IMR-90 (cell line): ENCODE data around the gene TANGO2. TPM values are rescaled to one million over a fixed set of nuclear protein-coding genes. Genes with fewer than 3 reads are reported as not detected.

ENCODE experiments used
- ATAC-seq: fragments of 200-7000 bp; cut with Tn5 transposase; 2 replicates; pipeline ENCODE4 v1.9.1; 2020; ENCODE audit warnings: low read depth, mild to moderate bottlenecking, moderate library complexity
- BruUV-seq: library from RNA; stranded (reverse); fragments of 400-500 nt; replicated peaks from 2 replicates; lab custom pipeline; 2021; lab: Mats Ljungman, UMichigan
- CTCF ChIA-PET: fragments of 300-600 bp; formaldehyde crosslinking; extraction: SDS; loops from one replicate; lab custom pipeline; 2021; ENCODE audit warnings: antibody characterized with exemption; lab: Yijun Ruan, JAX
- POLR2A ChIA-PET: fragments of 300-600 bp; sonication (Branson Sonifier 250); formaldehyde crosslinking; loops from one replicate; lab custom pipeline; 2022; ENCODE audit warnings: antibody characterized with exemption; ENCODE audit not compliant: unreplicated experiment; lab: Charles Lee
- DNase-seq: peaks from one replicate; pipeline ENCODE4 v3.0.0; 2013
- H2AFZ ChIP-seq: replicated peaks from 2 replicates; pipeline ENCODE3; 2013; ENCODE audit warnings: low read length, mild to moderate bottlenecking; ENCODE audit not compliant: poor library complexity
- H2AK5ac ChIP-seq: 2 replicates; pipeline ENCODE4 v1.6.1; 2013; ENCODE audit warnings: low read depth, low read length, inconsistent platforms
- H2AK9ac ChIP-seq: replicated peaks from 2 replicates; pipeline ENCODE3; 2013; ENCODE audit warnings: mild to moderate bottlenecking, low read depth, low read length, moderate library complexity; ENCODE audit not compliant: poor library complexity
- H2BK120ac ChIP-seq: 2 replicates; pipeline ENCODE4 v1.6.1; 2013; ENCODE audit warnings: low read depth, low read length, inconsistent platforms
- H2BK15ac ChIP-seq: 3 replicates; pipeline ENCODE4 v1.6.1; 2013; ENCODE audit warnings: low read depth, low read length, inconsistent platforms
- H2BK20ac ChIP-seq: 2 replicates; pipeline ENCODE4 v1.6.1; 2013; ENCODE audit warnings: low read depth, mild to moderate bottlenecking, inconsistent platforms, low read length, moderate library complexity
- H2BK5ac ChIP-seq: 2 replicates; pipeline ENCODE4 v1.6.1; 2013; ENCODE audit warnings: mild to moderate bottlenecking, low read depth, low read length, inconsistent platforms; ENCODE audit not compliant: poor library complexity, severe bottlenecking
- H3K14ac ChIP-seq: replicated peaks from 2 replicates; pipeline ENCODE4 v1.6.1; 2013; ENCODE audit warnings: low read depth, low read length, inconsistent platforms
- H3K18ac ChIP-seq: 2 replicates; pipeline ENCODE4 v1.6.1; 2013; ENCODE audit warnings: low read depth, low read length, control low read depth
- H3K23ac ChIP-seq: 2 replicates; pipeline ENCODE4 v1.6.1; 2013; ENCODE audit warnings: low read depth, low read length, inconsistent platforms
- H3K27ac ChIP-seq: 2 replicates; pipeline ENCODE4 v1.5.1; 2013; ENCODE audit warnings: mild to moderate bottlenecking, control low read depth, low read length; ENCODE audit not compliant: insufficient read depth
- H3K27me3 ChIP-seq: 2 replicates; pipeline ENCODE4 v1.6.1; 2013; ENCODE audit warnings: low read length; ENCODE audit not compliant: control insufficient read depth, insufficient read depth
- H3K36me3 ChIP-seq: 2 replicates; pipeline ENCODE4 v1.6.1; 2013; ENCODE audit warnings: low read length, mixed read lengths; ENCODE audit not compliant: control insufficient read depth, insufficient read depth
- H3K4ac ChIP-seq: 2 replicates; pipeline ENCODE4 v1.6.1; 2013; ENCODE audit warnings: low read depth, low read length, inconsistent platforms
- H3K4me1 ChIP-seq: 2 replicates; pipeline ENCODE4 v1.6.1; 2013; ENCODE audit warnings: low read length, mixed read lengths; ENCODE audit not compliant: control insufficient read depth, insufficient read depth
- H3K4me2 ChIP-seq: 2 replicates; pipeline ENCODE4 v1.6.1; 2013; ENCODE audit warnings: low read depth, mild to moderate bottlenecking, control low read depth, low read length, moderate library complexity
- H3K4me3 ChIP-seq: 2 replicates; pipeline ENCODE4 v1.5.1; 2013; ENCODE audit warnings: low read depth, mild to moderate bottlenecking, control low read depth, low read length, moderate library complexity; ENCODE audit not compliant: insufficient read depth
- H3K56ac ChIP-seq: 2 replicates; pipeline ENCODE4 v1.6.1; 2013; ENCODE audit warnings: low read length, inconsistent platforms; ENCODE audit not compliant: insufficient read depth; ENCODE audit errors: extremely low read depth
- H3K79me1 ChIP-seq, 2 experiments: 2 replicates each; pipeline ENCODE4 v1.6.1; 2013; ENCODE audit warnings: low read length in 2 of 2, inconsistent platforms in 1 of 2, low read depth in 1 of 2
- H3K9ac ChIP-seq: 2 replicates; pipeline ENCODE4 v1.6.1; 2013; ENCODE audit warnings: low read depth, low read length, control low read depth
- H3K9me1 ChIP-seq: 2 replicates; pipeline ENCODE4 v1.6.1; 2013; ENCODE audit warnings: low read length, inconsistent platforms; ENCODE audit not compliant: insufficient read depth
- H3K9me3 ChIP-seq: 2 replicates; pipeline ENCODE4 v1.6.1; 2013; ENCODE audit warnings: low read length; ENCODE audit not compliant: control insufficient read depth, insufficient read depth
- H4K20me1 ChIP-seq: 2 replicates; pipeline ENCODE4 v1.6.1; 2013; ENCODE audit warnings: low read length, inconsistent platforms; ENCODE audit not compliant: insufficient read depth
- H4K5ac ChIP-seq: 2 replicates; pipeline ENCODE4 v1.6.1; 2013; ENCODE audit warnings: mild to moderate bottlenecking, low read depth, low read length, control low read depth
- H4K8ac ChIP-seq, 2 experiments: 2 replicates each; pipeline ENCODE4 v1.6.1; 2013; ENCODE audit warnings: low read depth in 2 of 2, low read length in 2 of 2, control low read depth in 1 of 2, inconsistent platforms in 1 of 2
- H4K91ac ChIP-seq: 2 replicates; pipeline ENCODE4 v1.6.1; 2013; ENCODE audit warnings: low read depth, low read length, inconsistent platforms; ENCODE audit not compliant: insufficient read depth
- BHLHE40 ChIP-seq: fragments of 150-350 bp; IDR thresholded peaks from 2 replicates; pipeline ENCODE4 v1.6.1; 2016; ENCODE audit warnings: mild to moderate bottlenecking, low read depth, low read length
- CEBPB ChIP-seq: IDR thresholded peaks from 2 replicates; pipeline ENCODE4 v1.6.1; 2012; ENCODE audit warnings: low read depth, low read length, improper control_type of control experiment
- CHD1 ChIP-seq: IDR thresholded peaks from 2 replicates; pipeline ENCODE4 v1.6.1; 2012; ENCODE audit warnings: low read depth, low read length, improper control_type of control experiment
- CTCF ChIP-seq: conservative IDR thresholded peaks from 2 replicates; pipeline ENCODE4 v1.5.1; 2012; ENCODE audit warnings: mild to moderate bottlenecking, low read depth, low read length, improper control_type of control experiment
- ELK1 ChIP-seq: fragments of 150-350 bp; IDR thresholded peaks from 2 replicates; pipeline ENCODE4 v1.6.1; 2016; ENCODE audit warnings: low read depth, mild to moderate bottlenecking, low read length, moderate library complexity, borderline replicate concordance
- FOS ChIP-seq: fragments of 150-350 bp; IDR thresholded peaks from 2 replicates; pipeline ENCODE4 v1.6.1; 2016; ENCODE audit warnings: low read depth, low read length
- MAFK ChIP-seq: IDR thresholded peaks from 2 replicates; pipeline ENCODE4 v1.6.1; 2012; ENCODE audit warnings: low read depth, low read length, improper control_type of control experiment
- MAZ ChIP-seq: IDR thresholded peaks from 2 replicates; pipeline ENCODE4 v1.6.1; 2012; ENCODE audit warnings: low read depth, mild to moderate bottlenecking, low read length, improper control_type of control experiment, moderate library complexity, borderline replicate concordance
- MXI1 ChIP-seq: IDR thresholded peaks from 2 replicates; pipeline ENCODE4 v1.6.1; 2012; ENCODE audit warnings: low read depth, mild to moderate bottlenecking, low read length, moderate library complexity, borderline replicate concordance
- NFE2L2 ChIP-seq: fragments of 150-350 bp; IDR thresholded peaks from 2 replicates; pipeline ENCODE4 v1.6.1; 2016; ENCODE audit warnings: low read depth, mild to moderate bottlenecking, low read length
- POLR2A ChIP-seq: IDR thresholded peaks from 2 replicates; pipeline ENCODE4 v1.6.1; 2012; ENCODE audit warnings: mild to moderate bottlenecking, low read depth, low read length
- RAD21 ChIP-seq: IDR thresholded peaks from 2 replicates; pipeline ENCODE4 v1.6.1; 2012; ENCODE audit warnings: low read length, improper control_type of control experiment
- RCOR1 ChIP-seq: IDR thresholded peaks from 2 replicates; pipeline ENCODE4 v1.6.1; 2012; ENCODE audit warnings: mild to moderate bottlenecking, low read length, improper control_type of control experiment; ENCODE audit not compliant: insufficient replicate concordance
- RFX5 ChIP-seq: IDR thresholded peaks from 2 replicates; pipeline ENCODE4 v1.8.0; 2012; ENCODE audit warnings: low read depth, mild to moderate bottlenecking, low read length, moderate library complexity
- SMC3 ChIP-seq: fragments of 150-350 bp; IDR thresholded peaks from 2 replicates; pipeline ENCODE4 v1.6.1; 2016; ENCODE audit warnings: low read depth, mild to moderate bottlenecking, antibody characterized with exemption, low read length, moderate library complexity
- USF2 ChIP-seq: fragments of 150-350 bp; IDR thresholded peaks from 2 replicates; pipeline ENCODE4 v1.6.1; 2017; ENCODE audit warnings: mild to moderate bottlenecking, antibody characterized with exemption, low read length, low read depth
- WGBS, 2 experiments: methylation state at CpG; one replicate each; pipeline versions ENCODE4 v1.1.5 to v1.1.7; 2013; ENCODE audit warnings: missing lambda C conversion rate in 2 of 2; ENCODE audit not compliant: insufficient read length in 1 of 2; ENCODE audit errors: extremely low coverage in 2 of 2; 5-methylcytosine and 5-hydroxymethylcytosine counted together
- dilution Hi-C: fragments of 300-500 bp; cut with HindIII; formaldehyde crosslinking; loops from one replicate; pipeline ENCODE4 v1.14.3; 2018; ENCODE audit warnings: low sequenced_read_pairs; ENCODE audit not compliant: unreplicated experiment
- in situ Hi-C: fragments of 300-500 bp; cut with MboI; formaldehyde crosslinking; loops from 3 replicates; pipeline ENCODE4 v1.14.3; 2019; ENCODE audit warnings: low sequenced_read_pairs, inconsistent platforms, mixed read lengths
- intact Hi-C: fragments of 100-400 bp; cut with micrococcal nuclease; formaldehyde crosslinking; loops from 2 replicates; pipeline ENCODE4 v1.10.0; 2022
- polyA plus RNA-seq, 3 experiments: library from polyadenylated mRNA; depleted of rRNA; stranded (reverse); fragments of >200 nt; gene quantifications; 2 replicates each; pipeline ENCODE4 v1.2.3, GENCODE V29; 2012; ENCODE audit warnings: low replicate concordance in 1 of 3
- total RNA-seq: library from RNA; depleted of rRNA; stranded (reverse); fragments of >200 nt; gene quantifications from 2 replicates; pipeline ENCODE4 v1.2.3, GENCODE V29; 2012

The TANGO2 gene
- total and polyA plus RNA-seq, 2 of the 4 experiments (the other 2 are of a cell fraction): 45.1 to 75.1 TPM

DNA sequence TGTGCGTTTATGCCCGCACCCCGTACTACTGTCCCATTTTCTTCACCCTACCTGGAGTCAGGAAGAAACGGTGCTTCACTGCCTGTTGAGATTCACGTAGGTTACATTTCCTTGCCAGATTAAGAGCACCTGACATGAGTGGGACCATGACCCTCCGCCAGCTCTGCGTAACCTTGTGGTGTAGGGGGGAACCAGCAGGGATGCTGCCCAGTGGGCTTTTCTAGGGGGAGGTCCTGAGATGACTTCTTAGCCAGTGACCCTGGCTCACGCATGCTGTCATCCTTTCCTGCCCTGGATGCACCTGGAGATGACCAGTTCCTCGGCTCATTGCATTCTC lies 3.3 kb upstream of the TANGO2 start:
- peaks cover 29% of the 10 kb centered on the region for H3K27me3 ChIP-seq
- H2BK20ac ChIP-seq: no peak overlapping the region
- peaks cover 20% of the 10 kb centered on the region for H3K9me1 ChIP-seq
- peaks cover 14% of the 10 kb centered on the region for H3K4me1 ChIP-seq
- no peak overlapping the region for H3K4ac ChIP-seq
- TF ChIP-seq BHLHE40: no peak
- no peak for TF ChIP-seq CTCF
- no peak for TF ChIP-seq RFX5
- no peak for TF ChIP-seq MAFK
- TF ChIP-seq NFE2L2: no peak
- TF ChIP-seq ELK1: no peak
- no peak for TF ChIP-seq MXI1
- no peak for TF ChIP-seq FOS
- no peak for TF ChIP-seq MAZ
- TF ChIP-seq RCOR1: no peak
- TF ChIP-seq POLR2A: no peak
- TF ChIP-seq USF2: no peak
- no peak for TF ChIP-seq RAD21
- no peak for TF ChIP-seq SMC3
- TF ChIP-seq CHD1: no peak
- TF ChIP-seq CEBPB: no peak
- H2AK9ac ChIP-seq: no peak overlapping the region
- intact Hi-C loops: no loop called here
- no peak overlapping the region for H3K4me3 ChIP-seq
- no peak overlapping the region for H4K91ac ChIP-seq
- no TSS peak for BruUV-seq
- no peak overlapping the region for H2BK120ac ChIP-seq
- ATAC-seq: no peak
- no peaks in the 10 kb centered on the region for H3K9me3 ChIP-seq
- 100% methylated on average over 1 of the region's 9 CpGs; no CpG with 5 or more reads in 1 of the 2 experiments for WGBS, 2 experiments
- no peak overlapping the region for H3K56ac ChIP-seq
- no peak overlapping the region for H4K5ac ChIP-seq
- no peak overlapping the region for H3K14ac ChIP-seq
- DNase-seq: no peak
- H2AK5ac ChIP-seq: no peak overlapping the region
- peaks cover 13% of the 10 kb centered on the region for H4K20me1 ChIP-seq
- no peaks in the 10 kb centered on the region for H3K36me3 ChIP-seq
- dilution Hi-C loops: no loop called here
- H3K23ac ChIP-seq: no peak overlapping the region
- POLR2A ChIA-PET: no interaction called here
- H2BK5ac ChIP-seq: no peak overlapping the region
- H3K18ac ChIP-seq: no peak overlapping the region
- no peak overlapping the region for H3K4me2 ChIP-seq
- H3K27ac ChIP-seq: no peak overlapping the region
- CTCF ChIA-PET: no interaction called here
- H2BK15ac ChIP-seq: no peak overlapping the region
- H3K79me1 ChIP-seq: peaks cover 7 to 21% of the 10 kb centered on the region in 2 experiments; a peak in 3 of 4 replicates
- H2AFZ ChIP-seq: no peak overlapping the region
- H3K9ac ChIP-seq: no peak overlapping the region
- no peak overlapping the region for H4K8ac ChIP-seq
- in situ Hi-C loops: no loop called here
